ENCODE data around the gene UBE2R2.
"Not testable (repeated sequence)": the region's sequence is repeated elsewhere in the genome, so short reads cannot be mapped to it uniquely, and the experiment has no call there.

The UBE2R2 gene

GRCh38 chr9:33799928-33800704, 16.8 kb upstream of the UBE2R2 start:
- DNase-seq (ENCODE audit: low spot score), result no peak

- DNase-seq (ENCODE audit: low spot score), result no peak
These were observed 16.1 kb upstream of the UBE2R2 start for GRCh38 chr9:33800886-33801285.

- DNase-seq (ENCODE audit: low spot score), result not testable (repeated sequence)
These were observed 14.9 kb upstream of the UBE2R2 start for GRCh38 chr9:33801943-33802500.

GRCh38 chr9:33804196-33804595, 12.8 kb upstream of the UBE2R2 start:
- DNase-seq (ENCODE audit: low spot score), result not testable (repeated sequence)

GRCh38 chr9:33807156-33807555, 9.8 kb upstream of the UBE2R2 start:
- not testable (repeated sequence) for DNase-seq (ENCODE audit: low spot score)

DNA sequence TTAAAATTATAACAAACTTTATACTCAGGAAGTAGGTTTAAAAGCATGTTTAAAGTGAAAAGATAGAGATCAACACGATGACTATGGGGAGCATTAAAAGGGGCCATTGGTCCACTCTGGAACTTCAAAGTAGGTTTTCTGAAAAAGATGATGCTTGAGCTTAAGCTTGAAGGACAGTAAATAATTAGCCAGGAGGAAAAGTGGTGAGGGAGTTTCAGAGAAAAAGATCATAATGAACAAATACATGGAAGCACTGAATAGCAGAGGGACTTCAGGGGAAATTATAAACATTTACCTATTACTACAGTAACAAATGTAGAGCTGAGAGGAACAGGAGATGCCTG, 8.0 kb upstream of the UBE2R2 start:
- DNase-seq (ENCODE audit: low spot score), result not testable (repeated sequence)

DNA sequence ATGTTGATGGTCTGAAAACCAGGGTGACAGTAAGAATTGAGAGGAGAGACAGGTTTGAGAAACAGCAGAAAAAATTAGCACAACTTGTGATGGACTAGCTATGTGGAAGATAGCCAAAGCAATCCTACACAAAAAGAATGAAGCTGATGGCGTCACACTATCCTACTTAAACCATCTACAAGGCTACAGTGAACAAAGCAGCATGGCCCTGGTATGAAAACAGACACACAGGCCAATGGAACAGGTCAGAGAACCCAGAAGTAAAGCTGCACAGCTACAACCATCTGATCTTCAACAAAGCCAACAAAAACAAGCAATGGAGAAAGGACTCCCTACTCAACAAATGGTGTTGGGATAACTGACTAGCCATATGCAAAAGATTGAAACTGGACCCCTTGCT, 7.5 kb upstream of the UBE2R2 start:
- DNase-seq (ENCODE audit: low spot score), result no peak

DNA sequence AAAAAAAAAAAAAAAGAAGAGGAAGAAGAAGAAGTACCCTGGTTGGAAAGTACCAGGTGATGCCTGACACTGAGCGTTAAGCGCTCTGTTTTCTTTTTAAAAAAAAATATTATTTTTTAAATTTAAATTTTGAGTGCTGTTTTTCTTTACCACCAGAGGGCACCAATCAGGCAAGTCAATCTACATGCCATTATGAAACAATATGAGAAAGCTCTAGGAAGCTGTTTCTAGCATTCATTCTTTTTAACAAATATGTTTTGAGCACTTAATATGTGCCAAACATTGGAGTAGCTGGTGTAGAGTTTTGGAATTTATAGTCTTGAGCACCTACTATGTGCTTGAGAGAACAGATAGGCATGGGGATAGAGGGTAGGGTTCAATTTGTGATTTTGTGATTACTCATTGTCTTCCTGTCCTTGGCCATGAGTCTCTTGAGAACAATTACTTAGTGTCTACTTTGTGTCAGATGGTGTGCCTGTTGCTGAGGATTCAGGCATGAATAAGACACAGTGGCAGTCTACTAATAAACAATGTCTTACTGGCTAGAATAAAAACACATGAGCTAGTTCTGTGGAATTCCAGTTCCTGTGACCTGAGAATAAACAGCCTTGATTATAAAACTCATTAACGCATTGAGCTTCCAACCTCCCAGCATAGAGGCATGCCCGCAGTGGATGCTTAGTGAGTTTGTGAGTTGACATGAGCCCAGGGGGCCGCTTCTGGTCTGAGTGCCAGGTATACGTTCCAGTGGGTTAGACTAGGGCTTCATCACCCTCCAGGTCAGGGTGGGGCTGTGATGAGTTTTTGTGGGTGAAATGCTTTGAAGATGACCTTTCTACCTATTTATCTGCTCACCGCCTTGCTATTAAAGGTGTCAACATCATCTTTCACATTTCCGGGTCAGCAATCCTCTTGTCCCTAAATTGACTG, 3.0 kb upstream of the UBE2R2 start:
- peak; percentile 98 for DNase-seq (ENCODE audit: low spot score)

DNA sequence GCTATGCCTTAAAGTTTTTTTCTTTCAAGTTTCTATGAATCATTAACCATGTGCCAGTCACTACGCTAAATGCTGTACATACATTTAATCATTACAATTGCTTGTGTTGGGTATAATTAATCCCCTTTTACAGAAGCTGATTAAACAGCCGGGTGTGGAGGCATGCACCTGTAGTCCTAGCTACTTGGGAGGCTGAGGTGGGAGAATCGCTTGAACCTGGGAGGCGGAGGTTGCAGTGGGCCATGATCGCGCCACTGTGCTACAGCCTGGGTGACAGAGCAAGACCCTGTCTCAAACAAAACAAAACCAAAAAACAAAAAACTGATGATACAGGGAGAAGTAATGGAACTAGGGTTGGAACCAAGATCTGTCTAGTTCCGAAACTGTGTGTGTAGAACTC, 1.2 kb upstream of the UBE2R2 start:
- DNase-seq (ENCODE audit: low spot score), result no peak

DNA sequence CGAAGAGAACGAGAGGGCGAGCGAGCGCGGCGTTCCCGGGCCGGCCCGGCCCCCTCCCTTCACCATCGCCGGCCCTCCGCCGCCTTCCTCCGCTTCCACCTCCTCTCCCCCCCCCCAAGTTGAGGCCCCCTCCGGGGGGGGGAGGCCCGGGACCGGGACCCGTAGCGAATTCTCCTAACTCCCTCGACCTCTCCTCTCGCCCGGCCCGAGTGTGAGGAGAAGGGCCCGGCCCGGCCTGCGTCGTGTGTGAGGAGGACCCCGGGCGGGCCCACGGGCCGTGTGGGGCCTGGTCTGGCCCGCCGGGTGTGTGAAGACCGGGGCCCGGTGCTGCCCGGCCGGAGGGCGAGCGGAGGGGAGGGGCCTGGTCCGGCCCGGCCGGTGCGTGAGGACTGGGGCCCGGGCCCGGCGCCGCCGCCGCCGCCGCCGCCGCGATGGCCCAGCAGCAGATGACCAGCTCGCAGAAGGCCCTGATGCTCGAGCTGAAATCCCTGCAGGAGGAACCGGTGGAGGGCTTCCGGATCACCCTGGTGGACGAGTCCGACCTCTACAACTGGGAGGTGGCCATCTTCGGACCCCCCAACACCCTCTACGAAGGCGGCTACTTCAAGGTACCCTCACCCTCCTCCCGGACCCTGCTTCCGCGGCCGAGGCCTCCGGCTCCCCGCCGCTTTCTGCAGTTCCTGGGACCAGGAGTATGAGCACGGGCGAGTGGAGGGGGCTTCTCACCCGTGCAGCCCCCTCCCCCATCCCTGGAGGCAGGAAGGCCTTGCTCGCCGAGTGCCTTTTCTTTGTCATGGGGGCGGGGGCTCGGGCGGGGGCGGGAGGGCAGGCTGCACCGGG, 587 bp downstream of the UBE2R2 start:
- DNase-seq (ENCODE audit: low spot score), result peak; percentile 54

GRCh38 chr9:33818167-33818846, 1.3 kb downstream of the UBE2R2 start:
- DNase-seq (ENCODE audit: low spot score), result peak; percentile 42

GRCh38 chr9:33818847-33819500, 2.0 kb downstream of the UBE2R2 start:
- DNase-seq (ENCODE audit: low spot score), result peak; percentile 41

DNA sequence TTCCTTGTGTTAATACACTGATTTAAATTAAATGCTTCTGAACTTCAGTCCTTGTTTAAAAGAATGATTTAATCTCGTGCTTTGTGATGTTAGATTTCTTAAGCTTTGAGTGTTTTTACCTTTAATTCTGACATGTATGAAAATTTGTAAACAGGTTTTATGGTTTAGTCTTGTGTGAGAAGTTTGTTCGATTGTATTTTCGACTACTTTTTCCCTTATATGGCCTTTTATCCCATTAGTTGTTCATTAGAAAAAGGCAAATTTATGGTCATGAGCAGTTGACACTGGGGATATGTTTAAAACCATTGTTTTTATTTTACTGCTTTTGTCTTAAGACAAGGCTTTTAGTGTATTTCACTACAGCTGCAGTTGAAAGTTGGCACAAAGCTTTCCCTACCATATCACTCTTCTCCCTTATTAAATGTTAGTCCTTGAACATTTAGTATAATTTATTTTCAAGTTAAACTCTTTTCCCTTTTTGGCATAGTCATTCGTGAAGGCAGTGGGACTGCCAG, 3.3 kb downstream of the UBE2R2 start:
- peak; percentile 83 for DNase-seq (ENCODE audit: low spot score)

- DNase-seq (ENCODE audit: low spot score), result no peak
These were observed 6.8 kb downstream of the UBE2R2 start for GRCh38 chr9:33823801-33824200.

DNA sequence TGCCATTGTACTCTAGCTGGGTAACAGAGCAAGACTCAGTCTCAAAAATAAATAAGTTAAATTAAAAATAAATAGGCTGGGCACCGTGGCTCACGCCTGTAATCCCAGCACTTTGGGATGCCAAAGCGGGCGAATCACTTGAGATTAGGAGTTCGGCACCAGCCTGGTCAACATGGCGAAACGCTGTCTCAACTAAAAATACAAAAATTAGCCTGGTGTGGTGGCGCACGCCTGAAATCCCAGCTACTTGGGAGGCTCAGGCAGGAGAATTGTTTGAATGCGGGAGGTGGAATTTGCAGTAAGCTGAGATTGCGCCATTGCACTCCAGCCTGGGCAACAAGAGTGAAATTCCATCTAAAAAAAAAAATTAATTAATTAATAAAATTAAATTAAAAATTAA, 10.3 kb downstream of the UBE2R2 start:
- DNase-seq (ENCODE audit: low spot score), result not testable (repeated sequence)

DNA sequence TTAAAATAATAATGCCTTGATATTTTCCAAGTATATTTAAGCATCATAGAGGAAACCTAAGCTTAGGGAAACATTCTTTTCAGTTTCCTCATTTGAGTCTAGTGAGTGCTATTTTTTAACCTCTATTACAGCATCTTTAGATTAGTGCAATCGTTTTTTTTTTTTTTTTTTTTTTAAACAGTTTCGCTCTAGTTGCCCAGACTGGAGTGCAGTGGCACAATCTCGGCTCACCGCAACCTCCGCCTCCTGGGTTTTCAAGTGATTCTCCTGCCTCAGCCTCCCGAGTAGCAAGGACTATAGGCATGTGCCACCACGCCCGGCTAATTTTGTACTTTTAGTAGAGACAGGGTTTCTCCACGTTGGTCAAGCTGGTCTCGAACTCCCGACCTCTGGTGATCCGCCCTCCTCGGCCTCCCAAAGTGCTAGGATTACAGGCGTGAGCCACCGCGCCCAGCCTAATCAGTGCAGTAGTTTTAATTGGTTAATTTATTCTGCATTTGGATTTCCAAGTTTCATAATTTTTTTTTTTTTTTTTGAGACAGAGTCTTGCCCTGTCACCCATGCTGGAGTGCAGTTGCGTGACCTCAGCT, 12.8 kb downstream of the UBE2R2 start:
- DNase-seq (ENCODE audit: low spot score), result not testable (repeated sequence)

DNA sequence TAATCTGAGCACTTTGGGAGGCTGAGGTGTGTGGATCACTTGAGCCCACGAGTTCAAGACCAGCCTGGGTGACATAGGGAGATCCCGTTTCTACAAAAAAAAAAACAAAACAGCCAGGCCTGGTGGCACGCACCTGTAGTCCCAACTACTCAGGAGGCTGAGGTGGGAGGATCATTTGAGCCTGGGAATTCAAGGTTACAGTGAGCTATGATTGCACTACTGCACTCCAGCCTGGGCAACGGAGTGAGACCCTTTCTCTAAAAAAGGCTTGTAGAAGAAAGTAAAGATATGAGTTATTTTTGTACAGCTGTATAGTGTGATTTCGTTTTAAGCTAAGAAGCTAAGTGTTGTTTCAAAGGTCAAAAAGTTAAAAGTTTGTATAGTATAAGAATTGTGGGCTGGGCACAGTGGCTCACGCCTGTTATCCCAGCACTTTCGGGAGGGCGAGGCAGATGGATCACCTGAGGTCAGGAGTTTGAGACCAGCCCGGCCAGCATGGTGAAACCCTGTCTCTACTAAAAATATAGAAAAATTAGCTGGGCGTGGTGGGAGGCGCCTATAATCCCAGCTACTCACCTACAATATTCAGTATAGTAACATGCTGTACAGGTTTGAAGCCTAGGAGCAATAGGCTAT, 18.8 kb downstream of the UBE2R2 start:
- DNase-seq (ENCODE audit: low spot score), result no peak

GRCh38 chr9:33836261-33836660, 19.3 kb downstream of the UBE2R2 start:
- not testable (repeated sequence) for DNase-seq (ENCODE audit: low spot score)

DNA sequence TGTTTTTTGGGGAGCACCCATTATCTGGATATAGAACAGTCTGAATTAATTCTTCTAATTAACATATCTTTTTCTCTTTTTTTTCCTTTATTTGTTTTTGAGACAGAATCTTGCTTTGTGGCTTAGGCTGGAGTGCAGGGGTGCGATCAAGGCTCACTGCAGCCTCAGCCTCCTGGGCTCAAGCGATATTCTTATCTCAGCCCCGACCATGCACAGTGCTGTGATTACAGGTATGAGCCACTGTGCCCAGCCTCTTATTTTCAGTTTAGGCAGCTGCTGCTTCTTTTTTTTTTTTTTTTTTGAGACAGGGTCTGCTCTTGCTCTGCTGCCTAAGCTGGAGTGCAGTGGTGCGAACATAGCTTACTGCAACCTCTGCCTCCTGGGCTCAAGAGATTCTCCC, 20.2 kb downstream of the UBE2R2 start:
- no peak for DNase-seq (ENCODE audit: low spot score)

DNA sequence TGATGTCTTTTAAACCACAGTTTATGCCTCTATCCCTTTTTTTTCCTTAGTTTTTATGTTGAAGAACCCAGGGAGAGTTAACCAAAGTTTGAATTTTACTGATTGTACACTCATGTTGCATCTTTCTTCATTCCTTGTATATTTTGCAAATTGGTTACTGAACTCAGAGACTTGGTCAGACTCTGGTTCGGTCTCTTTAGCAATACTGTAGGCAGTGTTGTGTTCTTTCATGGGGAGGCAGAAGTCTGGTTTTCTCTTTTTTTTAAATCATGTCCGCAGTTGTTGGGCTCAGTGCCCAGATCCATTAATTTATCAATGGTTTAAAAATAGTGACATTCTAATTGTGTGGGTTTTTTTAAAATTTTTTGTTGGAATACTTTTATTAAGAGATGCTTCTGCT, 23.4 kb downstream of the UBE2R2 start:
- no peak for DNase-seq (ENCODE audit: low spot score)

Measured in pons (tissue), 1 donor.